ENCODE results near the gene TIMP3. TPM values are rescaled to one million over a fixed set of nuclear protein-coding genes. Genes with fewer than 3 reads are reported as not detected.

TIMP3 gene
- total RNA-seq, 1 donor from 2014 or later: 297 TPM

DNA sequence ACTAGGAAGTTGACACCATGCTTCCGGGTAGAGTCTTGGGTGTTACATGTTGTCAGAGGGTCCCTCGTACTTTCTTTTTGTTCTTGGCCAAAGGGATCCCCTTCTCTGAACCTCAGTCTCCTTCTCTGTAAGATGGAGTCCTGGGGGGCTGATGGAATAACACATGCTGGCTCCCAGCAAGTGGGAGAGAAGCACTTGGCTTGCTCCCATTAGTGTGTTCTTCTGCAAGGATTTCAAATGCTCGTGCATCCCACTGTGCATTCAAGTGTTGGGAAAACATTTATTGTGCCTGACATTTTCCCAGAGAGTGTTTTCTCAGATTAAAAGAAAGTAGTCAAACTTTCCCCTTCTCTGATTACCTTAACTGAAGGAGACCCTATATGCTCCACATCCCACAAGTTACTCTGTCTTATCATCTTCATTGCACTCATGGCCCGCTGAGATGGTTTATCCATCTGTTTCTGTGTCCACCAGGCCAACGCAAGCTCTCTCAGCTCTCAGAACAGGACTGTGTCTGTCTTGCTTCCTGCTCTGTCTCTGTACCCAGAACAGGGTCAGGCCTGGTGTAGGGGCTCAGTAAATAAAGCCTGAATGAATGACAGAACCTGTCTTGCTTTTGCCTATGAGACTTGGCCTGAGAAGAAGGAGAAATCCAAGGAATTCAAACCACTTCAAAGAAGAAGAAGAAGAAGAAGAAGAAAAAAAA, 16.0 kb upstream of the TIMP3 start:
- no peak for DNase-seq (ENCODE audit: low spot score)

DNA sequence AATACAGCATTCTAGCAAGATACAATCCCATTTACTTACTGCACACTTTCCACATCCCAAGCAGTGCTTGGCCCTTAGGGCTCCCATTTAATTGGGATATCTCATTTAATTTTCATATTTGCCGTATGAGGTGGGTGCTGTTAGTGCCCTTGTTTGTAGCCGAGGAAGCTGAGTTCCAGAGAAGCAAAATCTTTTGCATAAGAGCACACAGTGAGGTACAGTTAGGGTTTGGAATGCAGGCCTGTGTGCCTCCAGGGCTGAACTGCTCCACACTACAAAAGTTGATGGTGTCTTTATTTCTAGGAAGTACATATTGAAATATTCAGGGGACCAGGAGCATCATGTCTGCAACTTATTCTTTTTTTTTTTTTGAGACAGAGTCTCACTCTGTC, 15.5 kb upstream of the TIMP3 start:
- no peak for DNase-seq (ENCODE audit: low spot score)

DNA sequence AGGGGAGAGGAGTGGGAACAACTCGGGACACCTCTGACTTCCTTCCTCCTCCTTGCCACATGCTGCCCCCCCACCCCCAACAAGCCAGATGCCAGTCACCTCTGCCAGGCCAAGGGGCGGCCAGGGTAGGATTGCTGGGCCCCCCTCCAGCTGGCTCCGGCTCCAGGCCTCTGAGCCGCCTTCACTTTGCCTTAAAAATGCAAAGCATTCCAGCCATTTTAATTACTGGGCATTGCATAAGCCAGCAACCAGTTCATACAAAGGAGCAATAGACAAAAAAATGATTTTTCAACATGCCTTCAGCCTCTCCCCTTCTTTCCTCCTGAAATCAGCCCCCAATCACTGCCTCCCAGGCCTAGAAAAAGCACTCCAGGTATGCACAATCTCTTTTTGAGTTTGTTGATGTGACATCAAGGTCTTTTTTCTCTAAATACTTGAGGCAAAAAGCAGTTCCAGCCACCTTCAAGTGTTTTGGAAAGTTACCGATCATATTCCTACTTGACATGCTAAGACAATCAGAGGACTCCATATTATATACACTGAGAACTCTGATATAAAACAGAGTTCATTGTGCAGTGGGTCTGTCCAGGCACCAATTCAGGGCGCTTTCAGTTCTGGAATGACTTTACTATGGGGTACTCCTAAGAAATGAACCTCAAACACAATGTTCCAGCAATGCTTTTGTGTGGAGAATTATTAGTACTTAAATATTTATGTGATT, 12.4 kb upstream of the TIMP3 start:
- peak; percentile 65 for DNase-seq (ENCODE audit: low spot score)

DNA sequence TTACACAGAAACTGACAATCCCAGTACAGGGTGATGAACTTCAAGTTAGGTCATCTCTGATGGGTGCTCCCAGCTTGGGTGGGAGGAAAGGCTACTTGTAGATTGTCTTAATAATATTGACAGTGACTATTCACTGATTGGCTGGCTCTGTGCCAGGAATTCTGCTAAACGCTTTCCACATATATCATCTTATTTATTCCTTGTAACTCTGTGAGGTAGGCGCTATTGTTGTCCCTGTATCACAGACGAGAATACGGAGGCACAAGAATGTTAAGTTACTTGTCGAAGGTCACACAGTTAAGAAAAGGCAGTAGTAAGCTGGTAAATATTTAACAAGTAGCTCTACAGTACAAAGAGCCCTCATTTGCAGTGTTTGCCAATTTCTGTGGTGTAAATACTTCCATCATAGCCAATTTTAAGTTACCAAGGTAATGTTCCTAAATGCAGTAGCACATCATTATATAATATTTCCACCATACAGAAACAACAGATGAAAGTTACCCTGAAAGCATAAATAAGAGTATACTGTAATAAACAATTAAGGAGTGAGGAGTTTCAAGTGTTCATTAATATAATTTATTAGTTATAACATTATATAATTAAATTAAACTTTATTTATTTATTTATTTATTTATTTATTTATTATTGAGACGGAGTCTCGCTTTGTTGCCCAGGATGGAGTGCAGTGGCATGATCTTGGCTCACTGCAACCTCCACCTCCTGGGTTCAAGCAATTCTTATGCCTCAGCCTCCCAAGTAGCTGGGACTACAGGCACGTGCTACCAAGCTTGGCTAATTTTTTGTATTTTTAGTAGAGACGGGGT, 11.5 kb upstream of the TIMP3 start:
- DNase-seq (ENCODE audit: low spot score): no peak

DNA sequence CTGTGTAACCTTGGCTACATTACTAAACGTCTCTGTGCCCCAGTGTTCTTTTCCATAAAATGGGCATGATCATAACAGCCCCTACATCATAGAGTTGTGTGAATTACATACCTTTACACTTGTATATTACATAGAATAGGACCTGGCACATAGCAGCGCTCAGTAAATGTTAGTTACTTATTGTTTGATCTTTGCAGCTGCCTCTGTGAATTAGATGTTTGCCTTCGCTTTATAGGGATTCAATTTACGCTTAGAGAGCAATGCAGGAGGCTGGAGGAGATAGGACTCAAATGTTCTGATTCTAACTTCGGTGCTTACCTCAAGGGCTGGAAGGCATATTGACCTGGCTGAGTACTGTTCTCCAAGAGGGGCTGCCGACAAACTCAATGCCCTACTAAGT, 10.4 kb upstream of the TIMP3 start:
- DNase-seq (ENCODE audit: low spot score): no peak

DNA sequence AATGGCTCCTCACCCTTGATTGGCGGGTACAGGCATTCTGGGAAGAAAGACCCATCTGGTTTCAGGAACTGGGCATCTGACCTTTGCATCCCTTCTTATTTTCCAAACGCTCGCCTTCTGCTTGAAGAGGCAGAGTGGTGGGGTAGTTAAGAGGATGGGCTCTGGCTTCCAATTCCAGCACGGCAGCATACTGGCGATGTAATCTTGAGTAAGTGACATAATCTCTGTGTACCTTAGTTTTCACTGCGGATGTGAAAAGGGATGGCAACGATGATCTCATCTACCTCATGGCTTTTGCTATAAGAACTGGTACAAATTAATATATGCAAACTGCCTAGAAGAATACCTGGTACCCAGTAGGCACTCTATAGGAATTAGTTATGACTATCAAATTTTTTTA, 10.0 kb upstream of the TIMP3 start:
- no peak for DNase-seq (ENCODE audit: low spot score)

DNA sequence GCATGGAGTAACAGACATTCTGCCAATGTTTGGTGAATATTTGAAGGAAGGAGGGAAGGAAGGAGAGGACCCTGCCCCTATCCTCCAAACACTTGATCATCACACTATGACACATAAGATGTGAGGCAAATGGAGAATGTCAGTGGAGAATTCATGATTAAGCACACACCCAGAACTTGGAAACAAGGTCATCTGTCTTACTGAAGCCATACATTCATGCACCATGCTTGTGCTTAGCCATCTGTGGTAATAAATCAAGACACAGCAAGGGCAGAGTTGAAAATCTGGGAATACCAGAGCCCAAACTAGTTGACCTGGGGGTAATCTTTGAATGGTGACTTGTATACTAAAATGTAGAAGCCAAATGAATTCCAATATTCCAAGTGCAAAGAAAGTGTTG, 7.9 kb upstream of the TIMP3 start:
- DNase-seq (ENCODE audit: low spot score): no peak

DNA sequence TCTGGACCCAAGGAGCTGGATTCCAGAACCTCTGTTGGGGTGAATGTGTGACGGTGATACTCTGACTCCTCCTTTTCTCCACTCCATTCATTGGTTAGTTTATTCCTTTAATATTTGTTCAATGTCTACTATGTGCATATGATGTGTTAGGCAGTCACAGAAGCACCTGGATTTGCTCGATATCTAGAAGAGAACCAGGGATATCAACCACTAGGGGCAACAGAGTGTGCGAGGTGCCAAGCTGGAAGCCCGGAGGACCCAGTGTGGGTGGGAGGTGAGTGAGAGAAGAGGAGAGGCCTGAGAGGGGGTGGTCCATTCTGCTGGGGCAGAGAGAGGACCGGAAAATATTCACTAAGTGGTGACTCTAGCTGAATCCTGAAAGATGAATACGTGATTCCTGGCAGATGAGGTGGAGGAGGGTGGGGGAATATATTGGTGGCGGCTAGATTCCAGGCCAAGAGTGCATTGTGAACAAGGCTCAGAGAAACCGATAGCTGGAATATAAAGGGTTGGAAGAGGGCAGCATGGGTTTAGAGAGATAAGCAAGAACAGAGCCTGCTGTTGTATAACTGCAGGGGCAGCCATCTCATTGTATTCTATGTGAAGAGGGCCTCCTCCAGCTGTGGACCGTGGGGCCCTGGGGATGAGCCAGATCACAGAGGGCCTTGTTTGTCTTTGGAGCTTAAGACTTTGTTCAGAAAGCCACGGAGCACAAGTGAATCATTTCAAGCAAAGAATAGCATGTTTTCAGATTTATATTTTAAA, 6.9 kb upstream of the TIMP3 start:
- DNase-seq (ENCODE audit: low spot score): peak; percentile 76

DNA sequence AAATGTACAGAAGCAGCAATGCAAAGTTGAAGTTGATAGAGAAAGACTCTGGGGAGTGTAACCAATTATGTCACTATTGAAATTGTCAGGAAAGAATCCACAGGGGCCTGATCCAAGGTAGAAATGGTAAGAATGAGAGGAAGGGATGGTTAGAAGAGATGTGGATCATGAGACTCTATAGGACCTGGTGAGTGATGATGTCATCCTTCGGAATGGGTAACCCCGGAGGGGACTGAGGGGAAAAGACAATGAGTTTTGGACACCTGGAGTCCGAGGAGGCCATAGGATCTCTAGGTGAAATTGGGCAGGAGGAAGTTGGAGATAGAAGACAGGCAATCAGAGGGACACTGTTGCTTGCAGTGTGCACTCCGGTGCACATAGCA, 6.3 kb upstream of the TIMP3 start:
- DNase-seq (ENCODE audit: low spot score): no peak

DNA sequence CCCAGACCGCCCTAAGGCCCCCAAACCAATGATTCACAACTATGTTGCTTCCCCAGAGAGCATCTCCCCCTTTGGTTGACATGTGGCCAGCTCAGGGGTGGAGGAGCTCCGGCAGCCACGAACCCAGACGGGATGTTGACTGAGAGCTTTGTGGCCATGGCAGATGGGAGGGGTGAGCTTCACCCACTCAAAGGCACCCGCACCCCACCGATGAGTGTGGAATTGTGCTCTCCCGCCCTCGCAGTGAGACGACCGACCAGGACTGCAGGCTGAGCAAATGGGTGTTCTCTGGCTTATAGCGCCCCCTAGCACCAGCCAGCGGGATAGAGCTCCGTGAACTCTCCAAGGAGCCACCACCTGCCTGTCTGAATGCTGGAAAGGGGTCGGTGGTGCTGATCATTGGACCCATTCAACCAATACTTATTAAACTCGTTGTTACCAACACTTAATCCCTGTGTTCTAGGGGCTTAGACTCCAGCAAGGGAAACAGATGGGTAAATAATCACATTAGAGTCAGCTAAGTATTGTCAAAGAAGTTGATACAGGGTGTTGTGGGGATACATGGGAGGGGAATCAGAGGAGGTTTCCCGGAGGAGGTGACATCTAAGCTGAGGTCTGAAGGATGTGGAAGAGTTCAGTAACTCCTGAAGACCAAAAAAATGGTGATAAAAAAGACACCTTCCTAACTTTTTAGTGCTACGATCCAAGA, 4.5 kb upstream of the TIMP3 start:
- DNase-seq (ENCODE audit: low spot score): peak; percentile 74

DNA sequence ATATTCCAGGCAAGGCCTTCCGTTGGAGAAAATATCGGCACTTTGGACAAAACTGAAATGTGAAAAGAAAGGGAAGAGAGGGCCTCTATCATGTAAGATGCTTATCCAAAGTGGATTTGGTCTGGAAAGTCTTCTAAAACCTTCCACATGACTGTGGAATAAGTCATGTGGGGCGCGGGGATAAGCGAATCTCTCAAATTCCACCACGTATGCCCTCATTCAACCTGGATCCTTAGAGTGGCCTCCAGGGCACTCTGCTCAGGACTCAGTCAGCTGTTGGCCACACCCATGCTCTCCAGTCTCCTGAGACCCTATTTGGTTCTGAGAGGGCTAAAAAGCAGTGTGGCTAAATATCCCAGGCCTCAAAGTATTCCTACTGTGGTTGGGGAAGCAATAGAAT, 2.0 kb upstream of the TIMP3 start:
- DNase-seq (ENCODE audit: low spot score): peak; percentile 85

DNA sequence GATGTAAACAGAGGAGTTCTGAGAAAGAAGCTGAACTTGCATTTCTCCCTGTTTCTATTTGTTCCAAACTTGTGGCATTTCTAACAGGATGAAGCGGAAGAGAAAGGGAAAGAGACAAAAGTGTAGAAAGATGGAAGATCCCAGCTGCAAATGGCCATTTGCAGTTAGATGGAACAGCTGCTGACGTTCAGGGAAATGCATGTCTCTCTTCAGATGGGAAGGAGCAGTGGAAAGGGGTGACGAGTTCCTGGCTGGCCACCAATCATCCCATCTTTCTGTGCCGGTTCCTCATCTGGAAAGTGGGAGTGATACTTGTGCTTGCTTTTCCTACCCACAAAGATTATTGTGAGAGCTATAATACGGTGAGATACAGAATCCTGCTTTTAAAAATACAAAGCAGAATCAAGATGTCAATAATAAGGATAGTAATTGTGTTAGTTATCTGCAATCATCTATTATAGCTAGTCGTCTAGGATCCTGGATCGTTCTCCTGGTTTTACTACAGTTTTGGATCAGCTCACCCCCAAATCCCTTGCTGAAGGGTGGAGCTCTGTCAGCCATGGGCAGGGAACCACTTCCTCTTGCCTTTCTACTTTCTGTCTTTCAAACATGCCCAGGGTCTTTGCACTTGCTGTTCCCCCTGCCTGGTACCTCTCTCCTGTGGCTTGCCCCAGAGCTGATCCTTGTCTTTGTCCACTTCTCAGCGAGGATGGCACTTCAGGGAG, 1.2 kb upstream of the TIMP3 start:
- no peak for DNase-seq (ENCODE audit: low spot score)

DNA sequence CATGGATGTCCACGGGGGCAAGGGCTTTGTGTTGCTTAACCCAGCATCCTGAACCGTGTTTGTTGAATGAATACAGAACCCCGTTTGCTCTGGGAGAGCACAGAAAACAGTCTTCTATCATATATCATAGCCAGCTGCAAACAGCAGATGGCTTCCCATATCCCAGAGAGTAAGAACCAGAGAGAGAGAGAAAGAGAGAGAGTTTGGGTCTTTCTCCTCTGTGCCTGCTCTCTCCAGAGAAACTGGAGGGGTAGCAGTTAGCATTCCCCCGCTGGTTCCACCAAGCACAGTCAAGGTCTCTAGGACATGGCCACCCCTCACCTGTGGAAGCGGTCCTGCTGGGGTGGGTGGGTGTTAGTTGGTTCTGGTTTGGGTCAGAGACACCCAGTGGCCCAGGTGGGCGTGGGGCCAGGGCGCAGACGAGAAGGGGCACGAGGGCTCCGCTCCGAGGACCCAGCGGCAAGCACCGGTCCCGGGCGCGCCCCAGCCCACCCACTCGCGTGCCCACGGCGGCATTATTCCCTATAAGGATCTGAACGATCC, 440 bp upstream of the TIMP3 start:
- peak; percentile 68 for DNase-seq (ENCODE audit: low spot score)

DNA sequence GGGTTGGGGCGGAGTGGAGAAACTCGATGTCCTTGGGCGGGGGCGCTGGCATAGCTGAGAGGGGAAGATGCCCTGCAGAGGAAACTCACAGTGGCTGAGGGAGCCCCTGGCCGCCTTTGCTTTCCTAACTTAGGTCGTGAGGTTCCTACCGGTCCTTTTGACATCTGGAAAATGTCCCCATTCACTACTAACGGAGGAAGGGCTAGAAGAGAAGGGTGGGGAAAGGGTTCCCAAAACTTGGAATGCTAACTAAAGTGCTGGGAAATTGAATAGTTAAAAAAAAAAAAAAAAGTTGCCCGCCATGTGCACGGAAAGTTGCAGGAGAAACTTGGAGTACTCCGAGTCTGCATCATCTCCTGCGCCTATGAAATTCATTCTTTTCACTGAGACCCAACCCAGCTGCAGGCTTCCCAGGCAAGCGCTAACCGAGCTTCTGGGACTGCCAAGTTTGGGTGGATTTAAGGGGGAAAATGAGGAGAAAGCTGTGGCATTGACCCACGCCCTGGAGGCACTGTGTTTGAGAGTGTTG, 796 bp downstream of the TIMP3 start:
- peak; percentile 59 for DNase-seq (ENCODE audit: low spot score)

DNA sequence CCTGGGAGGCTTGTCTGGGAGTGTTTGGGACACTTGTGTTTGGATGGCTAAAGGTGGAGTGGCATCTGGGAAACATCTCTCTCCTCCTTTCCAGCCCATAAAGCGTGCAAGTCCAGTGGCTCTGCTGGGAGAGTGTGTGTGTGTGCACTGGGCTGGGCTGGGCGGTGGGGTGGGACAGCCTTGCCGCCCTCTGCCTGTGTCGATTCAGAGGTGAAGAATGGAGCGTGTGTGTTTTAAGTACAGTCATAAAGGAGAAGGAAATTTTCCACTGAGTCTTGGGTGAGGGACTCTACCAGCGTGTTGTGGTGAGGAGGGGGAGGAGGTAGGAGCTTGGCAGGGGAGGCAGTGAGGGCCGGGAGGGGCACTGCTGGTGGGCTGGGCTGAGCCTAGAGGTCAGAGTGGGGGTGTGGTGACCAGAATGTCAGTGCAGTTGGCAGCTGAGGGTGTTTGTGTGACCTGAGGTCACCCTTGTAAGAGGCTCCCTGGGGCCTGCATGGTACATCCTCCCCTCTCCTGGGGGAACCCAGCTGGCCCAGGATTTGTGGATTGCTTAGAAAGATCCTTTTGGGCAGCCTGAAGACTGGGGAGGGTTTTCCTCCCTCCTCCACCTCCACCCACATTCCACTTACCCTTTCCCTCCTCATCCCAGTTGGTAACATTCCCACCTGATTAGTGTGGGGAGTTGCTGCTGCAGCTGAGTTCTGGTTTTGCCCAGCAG, 1.7 kb downstream of the TIMP3 start:
- no peak for DNase-seq (ENCODE audit: low spot score)

DNA sequence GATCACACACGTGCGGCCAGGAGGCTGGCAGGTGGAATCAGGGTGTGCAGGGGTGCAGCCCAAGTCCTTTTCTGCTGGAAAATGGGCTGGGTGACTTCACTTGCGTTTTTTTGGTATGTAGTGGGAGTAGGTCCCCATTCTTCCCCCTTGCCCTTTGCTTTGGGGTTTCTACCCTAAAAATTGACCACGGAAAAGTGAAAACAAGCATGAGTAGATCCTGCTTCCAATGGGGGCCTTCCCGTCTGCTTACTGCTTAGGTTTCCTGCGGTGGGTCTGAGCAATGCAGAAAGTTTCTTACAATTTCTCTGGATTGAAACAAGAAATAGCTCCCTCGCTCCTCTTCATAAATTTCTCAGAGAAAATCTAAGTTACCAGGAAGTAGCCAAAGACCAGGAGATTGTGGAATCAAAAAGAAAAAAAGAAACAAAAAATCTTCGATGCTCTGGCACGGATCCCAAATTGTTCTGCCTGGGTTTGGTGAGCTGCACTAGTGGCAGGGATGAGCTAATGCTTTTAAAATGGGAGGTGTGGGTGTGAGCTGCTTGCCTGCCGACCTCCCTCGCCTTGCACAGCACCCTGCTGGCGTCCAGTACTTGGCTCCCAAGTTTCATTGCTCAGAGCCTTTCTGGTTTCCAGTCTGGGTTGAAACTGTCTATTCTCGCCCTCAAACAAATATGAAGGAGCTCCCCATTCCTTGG, 2.4 kb downstream of the TIMP3 start:
- no peak for DNase-seq (ENCODE audit: low spot score)

DNA sequence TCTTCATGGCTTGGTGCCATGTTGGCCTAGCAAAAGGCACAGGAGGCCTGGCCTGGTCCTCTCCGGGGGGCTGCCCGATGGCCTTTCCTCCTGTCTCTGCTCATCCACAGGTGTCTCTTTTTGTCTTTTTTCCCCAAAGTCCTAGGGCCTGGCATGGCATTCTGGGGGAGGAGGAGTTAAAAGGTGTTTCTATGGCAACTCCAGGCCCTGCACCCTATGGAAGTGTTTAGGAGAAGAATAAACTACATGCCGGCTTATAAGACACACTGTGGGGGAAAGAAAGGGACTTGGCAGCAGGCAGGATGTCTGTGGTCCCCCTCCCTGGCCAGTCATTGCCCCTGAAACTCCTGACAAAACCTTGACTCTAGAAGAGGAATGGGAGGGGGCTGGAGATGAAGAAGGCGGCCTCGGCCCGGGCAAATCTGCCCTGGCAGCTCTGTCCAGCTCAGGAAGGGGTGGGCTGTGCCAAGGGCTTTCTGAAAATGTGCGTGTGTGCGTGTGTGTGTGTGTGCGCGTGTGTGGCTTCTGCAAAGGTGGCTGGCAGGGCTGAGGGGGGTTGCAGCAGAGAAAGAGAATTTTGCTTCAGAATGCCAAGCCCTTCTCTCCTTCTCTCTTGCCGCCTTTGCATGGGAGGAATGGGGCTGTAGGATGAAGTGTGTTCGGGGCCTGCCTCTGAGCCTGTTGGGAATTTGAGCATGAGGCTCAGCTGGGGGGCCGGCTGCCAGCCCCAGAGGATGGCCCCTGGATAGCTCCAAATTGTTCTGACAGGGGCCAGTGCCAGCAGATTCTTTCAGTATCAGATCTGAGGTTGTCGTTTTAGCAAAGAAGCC, 3.2 kb downstream of the TIMP3 start:
- DNase-seq (ENCODE audit: low spot score): no peak

DNA sequence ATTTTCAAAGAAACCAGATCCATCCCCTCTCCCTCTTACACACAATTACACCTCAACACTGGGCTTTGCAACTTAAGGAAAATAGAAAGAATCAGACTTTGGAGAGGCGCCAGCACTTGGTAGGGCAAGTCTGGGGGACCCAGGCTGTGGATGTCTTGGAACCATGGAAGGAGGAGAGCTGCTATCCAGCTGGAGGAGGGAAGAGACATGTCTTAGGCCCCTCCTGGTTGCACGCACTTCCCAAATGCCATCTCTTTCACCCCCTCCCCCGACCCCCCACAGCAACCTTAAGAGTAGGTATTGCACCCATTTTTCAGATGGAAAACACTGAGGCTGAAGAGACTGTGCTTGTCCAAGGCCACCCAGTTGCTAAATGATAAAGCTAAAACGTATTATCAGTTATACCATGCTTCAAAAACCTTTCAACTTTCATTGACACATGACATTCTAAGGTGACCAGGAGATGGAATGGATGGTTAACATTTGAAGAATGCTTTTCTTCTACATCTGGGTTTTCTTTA, 3.9 kb downstream of the TIMP3 start:
- no peak for DNase-seq (ENCODE audit: low spot score)
